Measurements from ENCODE around the gene RBM4B. TPM values are rescaled to one million over a fixed set of nuclear protein-coding genes. Genes with fewer than 3 reads are reported as not detected.

Gene RBM4B
- total RNA-seq, 2 donors from 2014 or later: 7.3 to 9.9 TPM

- Mint-ChIP-seq H3K27ac (no peak overlapping the region), H3K27me3 (no peaks in the 10 kb centered on the region), H3K4me3 (no peak overlapping the region), H3K36me3 (ENCODE audit: low read depth) (no peaks in the 10 kb centered on the region), H3K4me1 (peaks cover 7% of the 10 kb centered on the region)
- H3K9me3 ChIP-seq (ENCODE audit: control insufficient read depth, low read length, poor library complexity, severe bottlenecking): no peaks in the 10 kb centered on the region
- DNase-seq (no peak), ATAC-seq (no peak)
Measured at GRCh38 chr11:66700742-66701141, 23.1 kb upstream of the RBM4B start.

DNA sequence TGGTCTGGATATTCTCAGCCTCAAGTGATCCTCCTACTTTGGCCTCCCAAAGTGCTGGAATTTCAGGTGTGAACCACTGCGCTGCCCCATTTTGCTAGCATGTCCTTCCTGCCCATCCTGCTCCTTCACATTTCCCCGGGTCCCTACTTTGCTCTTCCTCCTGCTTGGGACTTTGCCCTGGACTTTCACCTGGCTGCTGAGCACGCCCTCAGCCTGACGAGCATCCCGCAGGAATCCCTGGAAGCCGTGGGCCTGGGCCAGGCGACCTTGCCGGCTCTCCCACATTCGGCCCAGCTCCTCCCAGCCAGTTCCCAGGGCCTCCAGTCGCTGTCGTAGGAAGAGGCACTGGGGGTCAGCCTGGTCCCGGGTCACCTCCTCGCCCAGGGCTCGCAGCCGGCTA lies 22.6 kb upstream of the RBM4B start:
- Mint-ChIP-seq H3K4me3 (no peak overlapping the region), H3K4me1 (peaks cover 7% of the 10 kb centered on the region), H3K27me3 (no peaks in the 10 kb centered on the region), H3K27ac (no peak overlapping the region), H3K36me3 (ENCODE audit: low read depth) (no peaks in the 10 kb centered on the region)
- ATAC-seq: no peak
- H3K9me3 ChIP-seq (ENCODE audit: control insufficient read depth, low read length, poor library complexity, severe bottlenecking): no peaks in the 10 kb centered on the region
- DNase-seq: no peak

DNA sequence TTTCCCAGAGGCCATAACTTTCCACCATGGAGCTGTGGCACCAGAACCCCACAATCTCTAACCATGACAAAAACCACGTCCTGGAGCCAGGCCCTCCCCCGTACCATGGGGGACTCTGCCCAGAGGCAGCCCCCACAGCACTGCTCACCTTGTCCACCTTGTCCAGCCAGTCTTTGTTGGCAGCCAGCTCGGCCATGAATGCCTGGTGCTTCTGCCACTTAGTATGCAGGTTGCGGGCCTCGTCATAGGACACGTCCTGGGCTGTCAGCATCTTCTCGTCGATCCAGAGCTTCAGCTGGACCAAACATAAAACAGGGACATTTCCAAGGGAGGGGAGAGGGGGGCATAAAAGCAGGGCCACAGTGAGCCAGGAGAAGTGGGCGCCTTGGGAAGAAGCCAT lies 20.8 kb upstream of the RBM4B start:
- Mint-ChIP-seq H3K4me3 (no peak overlapping the region), H3K27ac (no peak overlapping the region), H3K36me3 (ENCODE audit: low read depth) (no peaks in the 10 kb centered on the region), H3K4me1 (peaks cover 9% of the 10 kb centered on the region), H3K27me3 (peaks cover 6% of the 10 kb centered on the region)
- DNase-seq (no peak), ATAC-seq (no peak)
- no peaks in the 10 kb centered on the region for H3K9me3 ChIP-seq (ENCODE audit: control insufficient read depth, low read length, poor library complexity, severe bottlenecking)

GRCh38 chr11:66697988-66698387 lies 20.3 kb upstream of the RBM4B start:
- Mint-ChIP-seq H3K4me3 (no peak overlapping the region), H3K27ac (no peak overlapping the region), H3K4me1 (peaks cover 9% of the 10 kb centered on the region), H3K27me3 (peaks cover 6% of the 10 kb centered on the region), H3K36me3 (ENCODE audit: low read depth) (no peaks in the 10 kb centered on the region)
- DNase-seq: no peak
- no peaks in the 10 kb centered on the region for H3K9me3 ChIP-seq (ENCODE audit: control insufficient read depth, low read length, poor library complexity, severe bottlenecking)
- no peak for ATAC-seq

DNA sequence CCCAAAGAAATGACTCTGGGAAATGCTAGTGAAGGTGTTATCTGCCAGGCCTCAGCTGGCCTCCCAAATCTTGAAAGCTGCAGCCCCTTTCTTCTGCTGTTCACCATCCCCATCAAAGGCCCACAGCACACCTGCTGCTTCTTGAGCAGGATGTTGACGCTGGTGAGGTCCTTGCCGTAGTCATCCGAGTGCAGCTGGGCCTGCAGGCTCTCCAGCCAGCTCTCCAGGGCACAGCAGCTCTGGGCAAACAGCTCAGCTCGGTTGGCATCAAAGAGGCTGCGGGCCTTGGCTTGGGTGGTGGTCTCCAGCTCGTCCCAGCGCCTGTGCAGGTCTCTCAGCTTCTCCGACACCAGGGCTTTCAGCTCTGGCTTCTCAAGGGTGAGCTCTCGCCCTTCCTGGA lies 18.5 kb upstream of the RBM4B start:
- H3K4me3 Mint-ChIP-seq: no peak overlapping the region
- peaks cover 12% of the 10 kb centered on the region for H3K27me3 Mint-ChIP-seq
- DNase-seq: no peak
- H3K9me3 ChIP-seq (ENCODE audit: control insufficient read depth, low read length, poor library complexity, severe bottlenecking): no peaks in the 10 kb centered on the region
- peaks cover 5% of the 10 kb centered on the region for H3K4me1 Mint-ChIP-seq
- ATAC-seq: no peak
- no peak overlapping the region for H3K27ac Mint-ChIP-seq
- no peaks in the 10 kb centered on the region for H3K36me3 Mint-ChIP-seq (ENCODE audit: low read depth)

DNA sequence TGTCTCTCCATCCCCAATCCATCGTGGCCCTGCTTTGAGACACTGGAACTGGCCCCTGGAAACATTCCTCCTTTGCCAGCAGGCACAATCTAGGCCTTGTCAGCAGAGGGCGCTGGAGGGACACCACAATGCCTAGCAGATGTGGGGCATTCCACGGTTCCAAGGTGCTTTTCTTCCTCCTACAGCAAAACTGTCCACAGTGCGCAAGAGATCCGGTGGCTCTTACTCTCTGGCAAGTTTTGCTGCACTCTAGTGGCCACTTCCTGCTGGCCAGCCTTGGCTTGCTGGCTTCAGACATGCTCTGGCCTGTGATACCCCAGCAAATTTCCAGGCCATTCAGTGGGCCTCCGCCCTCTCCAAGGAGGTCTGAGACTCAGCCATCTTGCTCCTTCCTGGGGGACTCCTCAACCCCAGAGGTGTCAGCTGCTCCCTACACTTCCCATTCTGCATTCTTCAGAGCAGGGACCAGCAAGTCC lies 17.1 kb upstream of the RBM4B start:
- ATAC-seq: peak; percentile 93
- no peak overlapping the region for H3K4me3 Mint-ChIP-seq
- peaks cover 5% of the 10 kb centered on the region for H3K4me1 Mint-ChIP-seq

GRCh38 chr11:66694056-66694410 lies 16.3 kb upstream of the RBM4B start:
- no peak overlapping the region for H3K27ac Mint-ChIP-seq
- DNase-seq (no peak), ATAC-seq (no peak)
- peaks cover 12% of the 10 kb centered on the region for H3K27me3 Mint-ChIP-seq
- no peaks in the 10 kb centered on the region for H3K9me3 ChIP-seq (ENCODE audit: control insufficient read depth, low read length, poor library complexity, severe bottlenecking)
- no peak overlapping the region for H3K4me3 Mint-ChIP-seq
- peaks cover 5% of the 10 kb centered on the region for H3K4me1 Mint-ChIP-seq
- no peaks in the 10 kb centered on the region for H3K36me3 Mint-ChIP-seq (ENCODE audit: low read depth)

More for the DNA sequence above, 17.1 kb upstream of the RBM4B start:
- no peaks in the 10 kb centered on the region for H3K9me3 ChIP-seq (ENCODE audit: control insufficient read depth, low read length, poor library complexity, severe bottlenecking)
- peak; percentile 68 to 89 (median 69) for DNase-seq
- peaks cover 12% of the 10 kb centered on the region for H3K27me3 Mint-ChIP-seq
- H3K27ac Mint-ChIP-seq: no peak overlapping the region
- H3K36me3 Mint-ChIP-seq (ENCODE audit: low read depth): no peaks in the 10 kb centered on the region

DNA sequence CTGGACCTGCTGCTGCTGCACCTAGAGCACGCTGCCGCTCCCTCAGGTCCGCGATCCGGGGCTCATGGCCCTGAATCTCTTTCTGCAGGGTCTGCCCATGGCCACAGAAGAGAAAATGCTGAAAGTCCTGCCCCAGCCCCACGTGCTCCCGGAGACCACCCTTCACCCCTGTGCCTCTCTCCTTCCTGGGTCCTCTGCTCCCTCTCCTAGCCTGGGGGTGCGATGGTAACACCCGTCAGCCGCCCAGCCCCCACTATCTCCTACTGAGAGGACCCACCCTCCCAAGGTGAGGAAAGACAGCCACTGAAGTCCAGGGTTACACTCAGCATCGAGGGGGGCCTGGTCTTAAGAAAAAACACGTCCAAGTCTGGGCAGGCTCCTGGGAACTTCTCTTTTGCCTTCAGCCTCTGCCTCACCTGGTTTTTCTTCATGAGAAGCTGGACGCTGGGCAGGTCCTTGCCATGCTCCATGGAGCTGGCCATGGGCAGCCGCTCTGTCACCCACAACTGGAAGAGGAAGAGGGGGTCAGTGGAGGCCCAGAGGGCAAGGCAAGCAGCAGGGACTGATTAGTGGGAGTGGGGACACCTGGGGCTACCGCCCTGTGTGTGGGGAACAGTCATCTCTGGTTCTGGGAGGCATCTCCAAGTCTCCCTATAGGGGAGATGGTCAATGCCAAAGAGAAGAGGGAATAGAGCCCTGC lies 15.8 kb upstream of the RBM4B start:
- no peak overlapping the region for H3K4me3 Mint-ChIP-seq
- ATAC-seq (no peak), DNase-seq (no peak)
- H3K36me3 Mint-ChIP-seq (ENCODE audit: low read depth): no peaks in the 10 kb centered on the region
- H3K27me3 Mint-ChIP-seq: peaks cover 12% of the 10 kb centered on the region
- no peaks in the 10 kb centered on the region for H3K9me3 ChIP-seq (ENCODE audit: control insufficient read depth, low read length, poor library complexity, severe bottlenecking)
- no peak overlapping the region for H3K27ac Mint-ChIP-seq
- peaks cover 5% of the 10 kb centered on the region for H3K4me1 Mint-ChIP-seq

DNA sequence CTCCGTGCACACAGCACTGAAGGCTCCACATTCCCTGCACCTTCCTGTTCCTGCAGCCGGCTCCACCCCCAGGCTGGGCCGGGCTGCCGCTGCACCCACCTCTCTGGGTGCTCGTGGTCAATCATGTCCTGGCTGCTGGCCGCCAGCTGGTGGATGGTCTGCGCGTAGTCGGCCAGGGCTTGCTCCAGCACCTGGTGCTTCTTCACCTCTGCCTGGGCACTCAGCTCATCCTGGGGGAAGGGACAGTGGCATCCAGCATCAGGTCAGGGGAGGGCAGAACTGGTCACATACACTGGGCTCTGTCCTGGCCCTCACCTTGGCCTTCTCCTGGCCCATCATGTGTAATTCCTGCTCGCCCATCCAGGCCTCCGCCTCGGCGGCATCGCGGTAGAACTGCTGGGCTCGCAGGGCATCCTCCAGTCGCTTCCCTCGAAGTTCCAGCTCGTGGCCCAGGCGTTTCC lies 15.2 kb upstream of the RBM4B start:
- Mint-ChIP-seq H3K27ac (no peak overlapping the region), H3K36me3 (ENCODE audit: low read depth) (no peaks in the 10 kb centered on the region), H3K4me3 (no peak overlapping the region), H3K27me3 (peaks cover 12% of the 10 kb centered on the region), H3K4me1 (peaks cover 5% of the 10 kb centered on the region)
- DNase-seq (no peak), ATAC-seq (no peak)
- no peaks in the 10 kb centered on the region for H3K9me3 ChIP-seq (ENCODE audit: control insufficient read depth, low read length, poor library complexity, severe bottlenecking)

GRCh38 chr11:66692446-66692845 lies 14.8 kb upstream of the RBM4B start:
- Mint-ChIP-seq H3K27ac (no peak overlapping the region), H3K4me3 (no peak overlapping the region), H3K36me3 (ENCODE audit: low read depth) (no peaks in the 10 kb centered on the region), H3K27me3 (peaks cover 12% of the 10 kb centered on the region), H3K4me1 (peaks cover 3% of the 10 kb centered on the region)
- no peak for ATAC-seq
- no peak for DNase-seq
- H3K9me3 ChIP-seq (ENCODE audit: control insufficient read depth, low read length, poor library complexity, severe bottlenecking): no peaks in the 10 kb centered on the region

DNA sequence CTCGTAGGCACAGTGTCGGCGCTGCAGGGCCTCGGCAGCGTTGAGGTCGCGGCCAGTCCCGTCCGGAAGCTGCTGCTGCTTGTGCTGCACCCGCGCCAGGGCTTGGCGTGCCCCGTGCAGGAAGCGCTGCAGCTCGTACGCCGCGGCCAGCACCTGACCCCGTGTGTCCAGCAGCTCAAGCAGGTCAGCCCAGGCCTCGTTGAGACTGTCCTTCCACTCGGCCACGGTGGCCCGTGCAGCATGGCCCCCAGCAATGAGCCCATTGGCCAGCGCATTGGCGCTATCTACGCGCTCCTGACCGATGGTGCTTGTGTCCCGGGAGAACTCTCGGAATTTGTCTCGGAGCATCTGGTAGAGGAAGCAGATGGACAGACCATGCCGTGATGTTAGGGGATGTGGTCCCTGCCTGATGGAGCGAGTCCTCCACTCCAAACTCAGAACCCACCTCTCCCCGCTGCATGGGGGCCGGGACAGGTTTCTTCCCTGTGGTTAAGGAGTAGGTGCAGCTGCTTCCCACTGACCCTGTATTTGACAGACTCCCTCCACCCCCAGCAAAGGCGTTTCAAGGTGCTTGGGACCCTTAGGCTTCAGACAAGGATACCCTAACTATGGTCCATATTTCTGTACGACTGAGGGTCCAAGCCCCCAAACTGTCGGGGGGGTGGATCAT lies 13.8 kb upstream of the RBM4B start:
- no peak for DNase-seq
- Mint-ChIP-seq H3K36me3 (ENCODE audit: low read depth) (no peaks in the 10 kb centered on the region), H3K4me3 (no peak overlapping the region)

GRCh38 chr11:66689661-66690590 lies 12.2 kb upstream of the RBM4B start:
- H3K27ac Mint-ChIP-seq: no peak overlapping the region
- H3K4me3 Mint-ChIP-seq: no peak overlapping the region
- no peak for DNase-seq
- peaks cover 2% of the 10 kb centered on the region for H3K4me1 Mint-ChIP-seq
- no peak for ATAC-seq
- H3K36me3 Mint-ChIP-seq (ENCODE audit: low read depth): no peaks in the 10 kb centered on the region
- H3K27me3 Mint-ChIP-seq: peaks cover 12% of the 10 kb centered on the region
- H3K9me3 ChIP-seq (ENCODE audit: control insufficient read depth, low read length, poor library complexity, severe bottlenecking): no peaks in the 10 kb centered on the region

More for the DNA sequence above, 13.8 kb upstream of the RBM4B start:
- Mint-ChIP-seq H3K27ac (peak overlapping the region; percentile 24), H3K27me3 (peaks cover 12% of the 10 kb centered on the region), H3K4me1 (peaks cover 2% of the 10 kb centered on the region)
- H3K9me3 ChIP-seq (ENCODE audit: control insufficient read depth, low read length, poor library complexity, severe bottlenecking): no peaks in the 10 kb centered on the region
- no peak for ATAC-seq
